HepG2 (cell line): ENCODE measurements around the gene SDC4. TPM values are rescaled to one million over a fixed set of nuclear protein-coding genes. Genes with fewer than 3 reads are reported as not detected.
A peak's percentile ranks its signal among the peaks of the same experiment; 100 is the strongest.

Experiments
- GATAD2A ChIP-seq: IDR thresholded peaks from 2 replicates; pipeline ENCODE4 v1.6.1; 2016
- HIC2 ChIP-seq: sonication (generic); formaldehyde crosslinking; IDR thresholded peaks from 2 replicates; pipeline ENCODE4 v1.9.0; 2022; ENCODE audit warnings: low read depth, missing genetic modification reagents
- KAT2B ChIP-seq: fragments of 150-350 bp; IDR thresholded peaks from 2 replicates; pipeline ENCODE4 v1.6.1; 2014; ENCODE audit warnings: low read depth, low read length, borderline replicate concordance
- KMT2B ChIP-seq: IDR thresholded peaks from 2 replicates; pipeline ENCODE4 v1.6.1; 2016; ENCODE audit warnings: missing genetic modification reagents, missing compliant biosample characterization
- NFKBIZ ChIP-seq: IDR thresholded peaks from 2 replicates; pipeline ENCODE4 v1.6.1; 2018; ENCODE audit warnings: missing genetic modification reagents, missing compliant biosample characterization
- NPAS2 ChIP-seq: sonication (generic); formaldehyde crosslinking; IDR thresholded peaks from 2 replicates; pipeline ENCODE4 v1.8.0; 2022; ENCODE audit warnings: mild to moderate bottlenecking, missing genetic modification reagents, borderline replicate concordance
- SAP130 ChIP-seq: IDR thresholded peaks from 2 replicates; pipeline ENCODE4 v1.6.1; 2016; ENCODE audit warnings: low read depth
- SOX13 ChIP-seq, 3 experiments: fragments of 450-650 bp in 1 of 3; sonication (generic) in 1 of 3; formaldehyde crosslinking in 1 of 3; IDR thresholded peaks in 2 of 3; conservative IDR thresholded peaks in 1 of 3; 2 replicates each; pipeline versions ENCODE4 v1.5.0 to v1.6.1; 2016 to 2020; ENCODE audit warnings: antibody characterized with exemption in 1 of 3, mild to moderate bottlenecking in 1 of 3, missing compliant biosample characterization in 1 of 3, missing genetic modification reagents in 1 of 3, moderate library complexity in 1 of 3
- STAT6 ChIP-seq: sonication (generic); formaldehyde crosslinking; IDR thresholded peaks from 2 replicates; pipeline ENCODE4 v1.4.0; 2020; ENCODE audit warnings: missing genetic modification reagents, mild to moderate bottlenecking, borderline replicate concordance
- ZBTB4 ChIP-seq: sonication (generic); formaldehyde crosslinking; IDR thresholded peaks from 2 replicates; pipeline ENCODE4 v1.4.0; 2020; ENCODE audit warnings: missing genetic modification reagents, mild to moderate bottlenecking, borderline replicate concordance
- ZFAT ChIP-seq: sonication (generic); formaldehyde crosslinking; conservative IDR thresholded peaks from 2 replicates; pipeline ENCODE4 v1.8.1; 2023; ENCODE audit warnings: missing genetic modification reagents, inconsistent platforms
- ZNF143 ChIP-seq: sonication (generic); formaldehyde crosslinking; IDR thresholded peaks from 2 replicates; pipeline ENCODE4 v1.4.0; 2020; ENCODE audit warnings: missing genetic modification reagents
- ZNF256 ChIP-seq: sonication (generic); formaldehyde crosslinking; conservative IDR thresholded peaks from 2 replicates; pipeline ENCODE4 v1.4.0; 2020; ENCODE audit warnings: missing genetic modification reagents
- ZNF569 ChIP-seq: sonication (generic); formaldehyde crosslinking; IDR thresholded peaks from 2 replicates; pipeline ENCODE4 v1.5.0; 2020; ENCODE audit warnings: mild to moderate bottlenecking, missing genetic modification reagents, moderate library complexity, borderline replicate concordance
- ZNF720 ChIP-seq: sonication (generic); formaldehyde crosslinking; IDR thresholded peaks from 2 replicates; pipeline ENCODE4 v1.4.0; 2020; ENCODE audit warnings: missing genetic modification reagents
- polyA plus RNA-seq, 8 experiments: library from polyadenylated mRNA; depleted of rRNA in 3 of 8; stranded (reverse) in 7 of 8; unstranded in 1 of 8; fragments of >200 nt; fragmentation: Illumina TruSeq in 4 of 8; extraction: Trizol in 4 of 8; gene quantifications; 2 replicates each; pipeline versions ENCODE4 v1.2.1 to v1.2.3, GENCODE V29; 2011 to 2016; ENCODE audit warnings: low read depth in 4 of 8, missing spikeins in 1 of 8, mixed read lengths in 1 of 8; ENCODE audit not compliant: insufficient read depth in 1 of 8
- total RNA-seq, 5 experiments: library from RNA; depleted of rRNA; stranded (reverse); fragments of >200 nt; fragmentation: Illumina TruSeq; extraction: Trizol; gene quantifications; 2 replicates each; pipeline ENCODE4 v1.2.3, GENCODE V29; 2016; ENCODE audit warnings: low read depth in 1 of 5
- TF ChIP-seq, protein P1 (sequence below): sonication (generic); formaldehyde crosslinking; conservative IDR thresholded peaks from 2 replicates; pipeline ENCODE4 v1.4.0; 2020; ENCODE audit warnings: mild to moderate bottlenecking, missing genetic modification reagents, moderate library complexity
- TF ChIP-seq, protein P2 (sequence below): sonication (generic); formaldehyde crosslinking; IDR thresholded peaks from 2 replicates; pipeline ENCODE4 v1.5.1; 2020; ENCODE audit warnings: mild to moderate bottlenecking, missing genetic modification reagents, borderline replicate concordance

Gene SDC4
- total and polyA plus RNA-seq, 2 of the 13 experiments (the other 11 are each of a cell fraction or from before 2014, with no cell fraction given), result 49.0 to 65.1 TPM

DNA sequence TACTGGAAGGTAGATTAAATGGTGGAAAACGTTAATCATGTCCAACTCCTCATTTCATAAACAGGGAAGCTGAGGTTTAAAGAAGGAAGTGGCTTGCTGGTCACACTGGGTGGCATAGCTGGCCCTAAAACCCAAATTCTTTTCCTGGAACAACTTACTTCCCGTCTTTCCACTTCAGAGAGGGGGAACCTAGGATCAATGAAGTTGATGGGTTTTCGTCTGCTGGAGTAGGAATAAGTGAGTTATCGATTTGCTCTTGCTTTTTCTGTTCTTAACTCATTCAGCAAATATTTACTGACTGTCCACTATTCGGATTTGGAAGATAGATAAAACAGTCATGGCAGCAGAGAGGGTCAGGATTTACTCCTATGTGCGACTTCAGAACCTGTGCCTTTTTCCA lies 13.6 kb upstream of the SDC4 start (continued):
- TF ChIP-seq SOX13 (IDR thresholded peaks at IDR 0.05), result no peak
- peak in 1 of 2 experiments; percentile 35; a peak in 1 of 4 replicates for TF ChIP-seq SOX13 (CRISPR knock-in tag; conservative IDR thresholded peaks at IDR 0.05 in 1 of 2, IDR thresholded peaks at IDR 0.05 in 1 of 2)
- 0 out of 2 replicates have a peak, but pooled peaks have one; percentile 34 for TF ChIP-seq KMT2B (CRISPR knock-in tag)
- TF ChIP-seq NFKBIZ (CRISPR knock-in tag), result no peak
- TF ChIP-seq GATAD2A, result peak; percentile 86
- TF ChIP-seq HIC2 (CRISPR knock-in tag), result no peak
- TF ChIP-seq ZBTB4 (CRISPR knock-in tag), result no peak
- no peak for TF ChIP-seq STAT6 (CRISPR knock-in tag)
- no peak for TF ChIP-seq ZNF256 (CRISPR knock-in tag)
- TF ChIP-seq, protein P1, sequence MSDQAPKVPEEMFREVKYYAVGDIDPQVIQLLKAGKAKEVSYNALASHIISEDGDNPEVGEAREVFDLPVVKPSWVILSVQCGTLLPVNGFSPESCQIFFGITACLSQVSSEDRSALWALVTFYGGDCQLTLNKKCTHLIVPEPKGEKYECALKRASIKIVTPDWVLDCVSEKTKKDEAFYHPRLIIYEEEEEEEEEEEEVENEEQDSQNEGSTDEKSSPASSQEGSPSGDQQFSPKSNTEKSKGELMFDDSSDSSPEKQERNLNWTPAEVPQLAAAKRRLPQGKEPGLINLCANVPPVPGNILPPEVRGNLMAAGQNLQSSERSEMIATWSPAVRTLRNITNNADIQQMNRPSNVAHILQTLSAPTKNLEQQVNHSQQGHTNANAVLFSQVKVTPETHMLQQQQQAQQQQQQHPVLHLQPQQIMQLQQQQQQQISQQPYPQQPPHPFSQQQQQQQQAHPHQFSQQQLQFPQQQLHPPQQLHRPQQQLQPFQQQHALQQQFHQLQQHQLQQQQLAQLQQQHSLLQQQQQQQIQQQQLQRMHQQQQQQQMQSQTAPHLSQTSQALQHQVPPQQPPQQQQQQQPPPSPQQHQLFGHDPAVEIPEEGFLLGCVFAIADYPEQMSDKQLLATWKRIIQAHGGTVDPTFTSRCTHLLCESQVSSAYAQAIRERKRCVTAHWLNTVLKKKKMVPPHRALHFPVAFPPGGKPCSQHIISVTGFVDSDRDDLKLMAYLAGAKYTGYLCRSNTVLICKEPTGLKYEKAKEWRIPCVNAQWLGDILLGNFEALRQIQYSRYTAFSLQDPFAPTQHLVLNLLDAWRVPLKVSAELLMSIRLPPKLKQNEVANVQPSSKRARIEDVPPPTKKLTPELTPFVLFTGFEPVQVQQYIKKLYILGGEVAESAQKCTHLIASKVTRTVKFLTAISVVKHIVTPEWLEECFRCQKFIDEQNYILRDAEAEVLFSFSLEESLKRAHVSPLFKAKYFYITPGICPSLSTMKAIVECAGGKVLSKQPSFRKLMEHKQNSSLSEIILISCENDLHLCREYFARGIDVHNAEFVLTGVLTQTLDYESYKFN, result peak; percentile 65
- no peak for TF ChIP-seq NPAS2 (CRISPR knock-in tag)
- TF ChIP-seq ZFAT (CRISPR knock-in tag), result no peak
- no peak for TF ChIP-seq ZNF569 (CRISPR knock-in tag)
- TF ChIP-seq SAP130 (CRISPR knock-in tag), result peak; percentile 68
- TF ChIP-seq KAT2B, result peak; percentile 83
- TF ChIP-seq ZNF720 (CRISPR knock-in tag), result no peak
- TF ChIP-seq, protein P2, sequence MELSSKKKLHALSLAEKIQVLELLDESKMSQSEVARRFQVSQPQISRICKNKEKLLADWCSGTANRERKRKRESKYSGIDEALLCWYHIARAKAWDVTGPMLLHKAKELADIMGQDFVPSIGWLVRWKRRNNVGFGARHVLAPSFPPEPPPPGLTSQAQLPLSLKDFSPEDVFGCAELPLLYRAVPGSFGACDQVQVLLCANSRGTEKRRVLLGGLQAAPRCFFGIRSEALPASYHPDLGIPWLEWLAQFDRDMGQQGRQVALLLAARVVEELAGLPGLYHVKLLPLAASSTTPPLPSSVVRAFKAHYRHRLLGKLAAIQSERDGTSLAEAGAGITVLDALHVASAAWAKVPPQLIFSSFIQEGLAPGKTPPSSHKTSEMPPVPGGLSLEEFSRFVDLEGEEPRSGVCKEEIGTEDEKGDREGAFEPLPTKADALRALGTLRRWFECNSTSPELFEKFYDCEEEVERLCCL (CRISPR knock-in tag), result no peak
- TF ChIP-seq ZNF143 (CRISPR knock-in tag), result no peak
